ENCODE measurements around the gene C17orf113. TPM values are rescaled to one million over a fixed set of nuclear protein-coding genes. Genes with fewer than 3 reads are reported as not detected.

C17orf113 gene
- total RNA-seq, 2 experiments from 2014 or later, result 0.42 to 0.55 TPM

- Mint-ChIP-seq H3K27ac (no peak overlapping the region), H3K4me1 (ENCODE audit: low read depth) (no peaks in the 10 kb centered on the region), H3K4me3 (no peak overlapping the region), H3K27me3 (peaks cover 19% of the 10 kb centered on the region), H3K36me3 (ENCODE audit: low read depth) (no peaks in the 10 kb centered on the region), H3K9me3 (no peaks in the 10 kb centered on the region)
- intact Hi-C loops (cut with DNase I, micrococcal nuclease), result no loop called here
- POLR2A ChIA-PET, result interaction anchor here (0.8 kb wide), 1 partner anchor 22 kb away, joined by 3 read pairs; the partner anchor contains the start of gene DNAJC7
- Histone ChIP-seq H3K4me3 (ENCODE audit: low read length) (no peak overlapping the region), H3K4me1 (ENCODE audit: insufficient read depth, low read length) (no peaks in the 10 kb centered on the region), H3K27me3 (ENCODE audit: control insufficient read depth in 1 of 2, insufficient read depth in 2 of 2, low read length in 2 of 2) (peaks cover 2 to 4% of the 10 kb centered on the region in 2 experiments), H3K36me3 (ENCODE audit: insufficient read depth, low read length) (no peaks in the 10 kb centered on the region), H3K9me3 (ENCODE audit: control insufficient read depth in 1 of 2, insufficient read depth in 1 of 2, low read length in 2 of 2) (no peaks in the 10 kb centered on the region), H3K27ac (ENCODE audit: low read depth in 1 of 2, low read length in 2 of 2) (no peak overlapping the region)
- no peak for TF ChIP-seq CTCF (IDR thresholded peaks at IDR 0.05)
- DNase-seq (no peak), ATAC-seq (ENCODE audit: poor library complexity) (no peak)
- CTCF ChIA-PET, result no interaction called here
These were observed 10.3 kb downstream of the C17orf113 start for GRCh38 chr17:42039794-42040763.

GRCh38 chr17:42038221-42038973 lies 12.0 kb downstream of the C17orf113 start:
- peaks cover 19% of the 10 kb centered on the region for H3K27me3 Mint-ChIP-seq
- H3K4me1 Mint-ChIP-seq (ENCODE audit: low read depth), result peaks cover 4% of the 10 kb centered on the region
- H3K4me1 ChIP-seq (ENCODE audit: insufficient read depth, low read length), result no peaks in the 10 kb centered on the region
- DNase-seq, result no peak
- no peaks in the 10 kb centered on the region for H3K9me3 ChIP-seq (ENCODE audit: control insufficient read depth in 1 of 2, insufficient read depth in 1 of 2, low read length in 2 of 2)
- H3K4me3 ChIP-seq (ENCODE audit: low read length), result no peak overlapping the region
- no peak for ATAC-seq (ENCODE audit: poor library complexity)
- H3K36me3 Mint-ChIP-seq (ENCODE audit: low read depth), result no peaks in the 10 kb centered on the region
- H3K4me3 Mint-ChIP-seq, result no peak overlapping the region
- no peaks in the 10 kb centered on the region for H3K9me3 Mint-ChIP-seq
- H3K36me3 ChIP-seq (ENCODE audit: insufficient read depth, low read length), result no peaks in the 10 kb centered on the region
- intact Hi-C loops (cut with DNase I, micrococcal nuclease), result no loop called here
- no peak overlapping the region for H3K27ac Mint-ChIP-seq
- peaks cover 2 to 4% of the 10 kb centered on the region in 2 experiments for H3K27me3 ChIP-seq (ENCODE audit: control insufficient read depth in 1 of 2, insufficient read depth in 2 of 2, low read length in 2 of 2)
- H3K27ac ChIP-seq (ENCODE audit: low read depth in 1 of 2, low read length in 2 of 2), result no peak overlapping the region
- ChIA-PET POLR2A (no interaction called here), CTCF (no interaction called here)
- no peak for TF ChIP-seq CTCF (IDR thresholded peaks at IDR 0.05)

GRCh38 chr17:42034059-42034458 lies 16.3 kb downstream of the C17orf113 start:
- H3K4me1 Mint-ChIP-seq (ENCODE audit: low read depth), result peaks cover 4% of the 10 kb centered on the region
- H3K36me3 Mint-ChIP-seq (ENCODE audit: low read depth), result no peaks in the 10 kb centered on the region
- ATAC-seq (ENCODE audit: poor library complexity) (no peak), DNase-seq (no peak)
- intact Hi-C loops (cut with DNase I, micrococcal nuclease), result no loop called here
- Histone ChIP-seq H3K36me3 (ENCODE audit: insufficient read depth, low read length) (no peaks in the 10 kb centered on the region), H3K4me3 (ENCODE audit: low read length) (no peak overlapping the region), H3K4me1 (ENCODE audit: insufficient read depth, low read length) (no peaks in the 10 kb centered on the region), H3K9me3 (ENCODE audit: control insufficient read depth in 1 of 2, insufficient read depth in 1 of 2, low read length in 2 of 2) (no peaks in the 10 kb centered on the region), H3K27me3 (ENCODE audit: control insufficient read depth in 1 of 2, insufficient read depth in 2 of 2, low read length in 2 of 2) (peaks cover 2 to 4% of the 10 kb centered on the region in 2 experiments), H3K27ac (ENCODE audit: low read depth in 1 of 2, low read length in 2 of 2) (no peak overlapping the region)
- CTCF ChIA-PET, result interaction anchor here (1.0 kb wide), 1 partner anchor 71 kb away, joined by 3 read pairs; no protein-coding TSS in a partner anchor
- H3K9me3 Mint-ChIP-seq, result no peaks in the 10 kb centered on the region
- no peak overlapping the region for H3K4me3 Mint-ChIP-seq
- POLR2A ChIA-PET, result interaction anchor here (0.6 kb wide), 1 partner anchor 13 kb away, joined by 5 read pairs; no protein-coding TSS in a partner anchor
- H3K27me3 Mint-ChIP-seq, result peaks cover 19% of the 10 kb centered on the region
- no peak for TF ChIP-seq CTCF (IDR thresholded peaks at IDR 0.05)
- no peak overlapping the region for H3K27ac Mint-ChIP-seq
